Adipose tissue (tissue), 3 donors: Measurements from ENCODE around the gene MRPL36. TPM values are rescaled to one million over a fixed set of nuclear protein-coding genes. Genes with fewer than 3 reads are reported as not detected.

Experiments
- H3K27ac ChIP-seq: one replicate; pipeline ENCODE4 v1.5.1; 2013; ENCODE audit warnings: low read depth, low read length
- WGBS, 3 donors: extraction: QIAGEN DNeasy Blood & Tissue Kit; methylation state at CpG; one replicate each; pipeline ENCODE4 v1.1.7; 2013; 5-methylcytosine and 5-hydroxymethylcytosine counted together
- polyA plus RNA-seq, 3 donors: library from polyadenylated mRNA; stranded (reverse); fragments of 200-250 nt; gene quantifications; one replicate each; pipeline ENCODE4 v1.2.3, GENCODE V29; 2013
- donor health status: healthy with polysubstance abuse.
- donor health status: Bipolar disorder and iron deficiency.
- donor health status: healthy.

Gene MRPL36
- polyA plus RNA-seq, 3 donors: 48.5 to 92.3 (median 71.8) TPM

- WGBS, 3 donors: 34 to 88% (median 85%) methylated on average over 19 of the region's 19 CpGs
- no peak overlapping the region for H3K27ac ChIP-seq
Observed at GRCh38 chr5:1748845-1749244, 50.8 kb downstream of the MRPL36 start.

Other genes with a start within 250 kb of the MRPL36 start
- 10 to 100 TPM; 27.8 to 73.7 (median 72.3) TPM for gene NDUFS6, start 1.6 kb upstream of the MRPL36 start, polyA plus RNA-seq
- under 1 TPM in 1 of 3 donors, not detected in 2; 0.06 TPM for gene IRX4, start 83.1 kb upstream of the MRPL36 start, polyA plus RNA-seq